Keratinocyte (primary cell): ENCODE data around the gene CA11. TPM values are rescaled to one million over a fixed set of nuclear protein-coding genes. Genes with fewer than 3 reads are reported as not detected.

Experiments
- DNase-seq: peaks from one replicate; pipeline ENCODE4 v3.0.0-alpha.2; 2011; ENCODE audit warnings: low read depth, missing footprints, low spot score
- FAIRE-seq: peaks from 2 replicates; lab custom pipeline; 2011; peaks lifted over from hg19 to GRCh38; lab: Jason Lieb, UNC
- H2AFZ ChIP-seq: 2 replicates; pipeline ENCODE4 v1.6.0; 2012; ENCODE audit warnings: low read length, control low read depth, inconsistent platforms; ENCODE audit not compliant: control insufficient read depth
- H3K27ac ChIP-seq: 2 replicates; pipeline ENCODE4 v1.5.1; 2011; ENCODE audit warnings: low read length; ENCODE audit not compliant: control insufficient read depth, insufficient read depth
- H3K27me3 ChIP-seq: 3 replicates; pipeline ENCODE4 v1.6.0; 2011; ENCODE audit warnings: low read length; ENCODE audit not compliant: control insufficient read depth, insufficient read depth; ENCODE audit errors: extremely low read depth
- H3K36me3 ChIP-seq, 2 experiments: 2 replicates in 1 of 2; 3 replicates in 1 of 2; pipeline ENCODE4 v1.5.1; 2011; ENCODE audit warnings: low read length in 2 of 2, mild to moderate bottlenecking in 1 of 2; ENCODE audit not compliant: control insufficient read depth in 2 of 2, insufficient read depth in 2 of 2; ENCODE audit errors: extremely low read depth in 1 of 2
- H3K4me1 ChIP-seq: 3 replicates; pipeline ENCODE4 v1.5.1; 2011; ENCODE audit warnings: low read length; ENCODE audit not compliant: control insufficient read depth, insufficient read depth; ENCODE audit errors: extremely low read depth
- H3K4me2 ChIP-seq: 3 replicates; pipeline ENCODE4 v1.6.0; 2011; ENCODE audit warnings: low read depth, low read length; ENCODE audit not compliant: control insufficient read depth, insufficient read depth; ENCODE audit errors: extremely low read depth
- H3K4me3 ChIP-seq, 3 experiments: fragments of 200-600 bp in 1 of 3; sonication (generic) in 1 of 3; 2 replicates in 2 of 3; 3 replicates in 1 of 3; pipeline ENCODE4 v1.5.1; 2011 to 2016; ENCODE audit warnings: low read length in 3 of 3, mild to moderate bottlenecking in 3 of 3, control low read depth in 2 of 3, inconsistent platforms in 1 of 3, low read depth in 1 of 3, mixed read lengths in 1 of 3, mixed run types in 1 of 3, moderate library complexity in 1 of 3; ENCODE audit not compliant: control insufficient read depth in 2 of 3, insufficient read depth in 2 of 3; ENCODE audit errors: extremely low read depth in 1 of 3
- H3K79me2 ChIP-seq: 2 replicates; pipeline ENCODE4 v1.6.0; 2012; ENCODE audit warnings: low read length; ENCODE audit not compliant: control insufficient read depth, insufficient read depth
- H3K9ac ChIP-seq: 3 replicates; pipeline ENCODE4 v1.6.0; 2011; ENCODE audit warnings: low read length; ENCODE audit not compliant: control insufficient read depth, insufficient read depth; ENCODE audit errors: extremely low read depth
- H3K9me1 ChIP-seq: 3 replicates; pipeline ENCODE4 v1.6.0; 2011; ENCODE audit warnings: low read length; ENCODE audit not compliant: control insufficient read depth, insufficient read depth; ENCODE audit errors: extremely low read depth
- H3K9me3 ChIP-seq: 2 replicates; pipeline ENCODE4 v1.5.1; 2012; ENCODE audit warnings: low read depth, low read length; ENCODE audit not compliant: control insufficient read depth
- H4K20me1 ChIP-seq: 3 replicates; pipeline ENCODE4 v1.6.0; 2011; ENCODE audit warnings: low read length; ENCODE audit not compliant: control insufficient read depth, insufficient read depth; ENCODE audit errors: extremely low read depth
- CTCF ChIP-seq, 3 experiments: IDR thresholded peaks in 1 of 3; conservative IDR thresholded peaks in 1 of 3; optimal IDR thresholded peaks in 1 of 3; 2 replicates in 2 of 3; 3 replicates in 1 of 3; pipeline versions ENCODE3 to v1.5.1; 2011; ENCODE audit warnings: low read length in 3 of 3, mild to moderate bottlenecking in 3 of 3, moderate library complexity in 2 of 3, control low read depth in 1 of 3, inconsistent platforms in 1 of 3; ENCODE audit not compliant: insufficient read depth in 2 of 3; ENCODE audit errors: extremely low read depth in 1 of 3
- EZH2 ChIP-seq: IDR thresholded peaks from one replicate; pipeline ENCODE4 v1.6.1; 2012; ENCODE audit warnings: inconsistent platforms, mild to moderate bottlenecking, low read length, moderate library complexity
- dilution Hi-C: fragments of 300-500 bp; cut with MboI; formaldehyde crosslinking; loops from one replicate; pipeline ENCODE4 v1.7.0; 2020; ENCODE audit warnings: low sequenced_read_pairs; ENCODE audit not compliant: extremely low pct_ligation_motif_present
- polyA plus RNA-seq, 5 experiments: library from polyadenylated mRNA; depleted of rRNA in 3 of 5; stranded (reverse) in 3 of 5; stranded (forward) in 1 of 5; unstranded in 1 of 5; fragments of >200 nt; gene quantifications; 1 replicate in 1 of 5; 2 replicates in 3 of 5; 3 replicates in 1 of 5; pipeline versions ENCODE4 v1.2.1 to v1.2.3, GENCODE V29; 2011 to 2012; ENCODE audit warnings: missing spikeins in 2 of 5, low read depth in 1 of 5, low replicate concordance in 1 of 5

The CA11 gene
- polyA plus RNA-seq, 1 donor (not counting 4 experiments of a cell fraction or from before 2014, with no cell fraction given) = 1.6 TPM

DNA sequence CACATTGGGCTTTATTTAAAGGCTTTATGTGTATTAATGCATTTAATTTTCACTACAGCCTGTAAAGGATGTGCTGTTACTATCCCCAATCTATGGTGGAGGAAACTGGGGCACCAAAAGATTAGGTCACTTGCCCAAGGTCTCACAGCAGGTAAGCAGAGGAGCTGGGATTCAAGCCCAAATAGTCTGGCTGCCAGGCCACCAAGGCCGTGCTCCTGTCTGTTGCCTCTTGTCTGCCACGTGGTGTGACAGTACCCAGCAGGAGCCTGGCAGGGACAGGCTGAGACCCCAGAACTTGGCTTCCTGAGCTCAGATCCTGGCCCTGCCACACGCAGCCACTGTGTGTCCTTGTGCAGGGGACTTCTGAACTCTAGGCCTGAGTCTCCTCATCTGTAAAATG, 22.3 kb upstream of the CA11 start:
- dilution Hi-C loops = no loop called here
- TF ChIP-seq EZH2 = no peak
- TF ChIP-seq CTCF (optimal IDR thresholded peaks at IDR 0.05 in 1 of 3, IDR thresholded peaks at IDR 0.05 in 1 of 3, conservative IDR thresholded peaks at IDR 0.05 in 1 of 3; ENCODE audit: extremely low read depth in 1 of 3, insufficient read depth in 2 of 3, low read length in 3 of 3) = no peak
- H2AFZ ChIP-seq = no peak overlapping the region

GRCh38 chr19:48665786-48666185, 19.8 kb upstream of the CA11 start:
- Histone ChIP-seq H3K9me1 (no peaks in the 10 kb centered on the region), H4K20me1 (no peaks in the 10 kb centered on the region), H3K4me3 (no peak overlapping the region), H3K4me1 (no peaks in the 10 kb centered on the region), H3K27ac (no peak overlapping the region), H3K27me3 (no peaks in the 10 kb centered on the region), H3K79me2 (no peaks in the 10 kb centered on the region), H3K9me3 (no peaks in the 10 kb centered on the region), H3K36me3 (no peaks in the 10 kb centered on the region), H2AFZ (no peak overlapping the region), H3K9ac (no peak overlapping the region), H3K4me2 (no peak overlapping the region)
- TF ChIP-seq CTCF (optimal IDR thresholded peaks at IDR 0.05 in 1 of 3, IDR thresholded peaks at IDR 0.05 in 1 of 3, conservative IDR thresholded peaks at IDR 0.05 in 1 of 3; ENCODE audit: extremely low read depth in 1 of 3, insufficient read depth in 2 of 3, low read length in 3 of 3) (no peak), EZH2 (no peak)
- dilution Hi-C loops = no loop called here
- no peak for DNase-seq
- no peak for FAIRE-seq

More for the DNA sequence above, 22.3 kb upstream of the CA11 start:
- H4K20me1 ChIP-seq = no peaks in the 10 kb centered on the region
- no peak overlapping the region for H3K4me3 ChIP-seq
- H3K36me3 ChIP-seq = no peaks in the 10 kb centered on the region
- H3K9ac ChIP-seq = no peak overlapping the region
- H3K27ac ChIP-seq = no peak overlapping the region
- no peaks in the 10 kb centered on the region for H3K4me1 ChIP-seq
- no peak overlapping the region for H3K4me2 ChIP-seq
- H3K27me3 ChIP-seq = no peaks in the 10 kb centered on the region
- H3K79me2 ChIP-seq = no peaks in the 10 kb centered on the region
- no peaks in the 10 kb centered on the region for H3K9me3 ChIP-seq
- H3K9me1 ChIP-seq = no peaks in the 10 kb centered on the region
- no peak for FAIRE-seq
- no peak for DNase-seq
